ENCODE results near the gene HMGCL. TPM values are rescaled to one million over a fixed set of nuclear protein-coding genes. Genes with fewer than 3 reads are reported as not detected.

The HMGCL gene
- total RNA-seq, 1 donor from 2014 or later: 30.3 TPM

DNA sequence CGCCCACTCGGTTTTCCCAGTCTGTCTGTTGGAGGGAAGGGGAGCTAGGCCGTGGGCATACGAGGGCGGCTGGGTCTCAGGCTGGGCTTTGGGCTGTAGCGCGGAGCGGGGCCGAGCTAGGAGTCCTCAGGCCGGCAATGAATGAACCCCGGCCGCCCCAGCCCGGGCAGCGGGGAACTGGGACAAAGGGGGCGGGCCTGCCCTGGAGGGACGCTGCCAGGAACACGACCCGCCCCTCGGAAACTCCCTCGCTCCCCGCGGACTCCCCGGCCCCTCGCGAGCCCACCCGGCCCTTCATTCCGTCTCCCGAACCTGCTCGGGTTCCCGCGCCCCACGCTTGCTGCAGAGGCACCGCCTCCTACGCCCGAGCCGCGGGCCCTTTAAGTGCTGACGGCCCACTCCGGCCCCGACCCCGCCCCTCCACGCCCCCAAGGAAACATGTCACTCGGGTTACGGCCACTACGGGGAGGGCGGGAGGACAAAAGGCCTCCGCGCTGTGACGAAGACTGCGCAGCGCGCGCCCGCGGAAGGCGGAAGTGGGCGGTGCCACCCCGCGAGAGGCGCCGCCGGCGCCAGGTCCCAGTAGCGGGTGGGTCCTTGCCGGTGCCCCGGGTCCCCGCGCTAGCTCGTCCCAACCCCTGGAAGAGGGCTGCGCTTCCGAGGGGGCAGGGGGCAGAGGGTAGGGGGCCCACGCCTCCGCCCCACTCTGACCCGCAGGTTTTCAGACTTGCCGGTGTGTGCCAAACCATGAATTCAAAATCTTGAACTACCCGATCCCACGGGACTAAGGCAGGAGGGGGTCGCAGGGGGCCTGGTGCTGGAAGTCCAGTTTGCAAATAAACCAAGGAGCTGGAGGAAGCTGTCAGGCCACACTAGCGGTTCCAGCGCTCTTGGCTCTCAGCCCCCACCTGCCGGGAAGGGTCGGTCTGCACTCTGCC lies 24.6 kb downstream of the HMGCL start, which contains the start of gene GALE:
Gene GALE (minus strand): TSS at position 355 of the 938 bp plus-strand sequence. CDS start 1,747 bp downstream, outside the sequence.
- H3K36me3 Mint-ChIP-seq (ENCODE audit: insufficient read depth): peaks cover 9% of the 10 kb centered on the region
- DNase-seq (ENCODE audit: low spot score, unreplicated experiment): peak; percentile 84
- no peaks in the 10 kb centered on the region for H3K27me3 Mint-ChIP-seq
- peak within 1 kb of the TSS; percentile 89 for H3K4me3 Mint-ChIP-seq (ENCODE audit: low read depth)
- peaks cover 13% of the 10 kb centered on the region for H3K4me1 Mint-ChIP-seq (ENCODE audit: low read depth)
- H3K27ac Mint-ChIP-seq: peak within 1 kb of the TSS; percentile 99
- TF ChIP-seq, protein P1, sequence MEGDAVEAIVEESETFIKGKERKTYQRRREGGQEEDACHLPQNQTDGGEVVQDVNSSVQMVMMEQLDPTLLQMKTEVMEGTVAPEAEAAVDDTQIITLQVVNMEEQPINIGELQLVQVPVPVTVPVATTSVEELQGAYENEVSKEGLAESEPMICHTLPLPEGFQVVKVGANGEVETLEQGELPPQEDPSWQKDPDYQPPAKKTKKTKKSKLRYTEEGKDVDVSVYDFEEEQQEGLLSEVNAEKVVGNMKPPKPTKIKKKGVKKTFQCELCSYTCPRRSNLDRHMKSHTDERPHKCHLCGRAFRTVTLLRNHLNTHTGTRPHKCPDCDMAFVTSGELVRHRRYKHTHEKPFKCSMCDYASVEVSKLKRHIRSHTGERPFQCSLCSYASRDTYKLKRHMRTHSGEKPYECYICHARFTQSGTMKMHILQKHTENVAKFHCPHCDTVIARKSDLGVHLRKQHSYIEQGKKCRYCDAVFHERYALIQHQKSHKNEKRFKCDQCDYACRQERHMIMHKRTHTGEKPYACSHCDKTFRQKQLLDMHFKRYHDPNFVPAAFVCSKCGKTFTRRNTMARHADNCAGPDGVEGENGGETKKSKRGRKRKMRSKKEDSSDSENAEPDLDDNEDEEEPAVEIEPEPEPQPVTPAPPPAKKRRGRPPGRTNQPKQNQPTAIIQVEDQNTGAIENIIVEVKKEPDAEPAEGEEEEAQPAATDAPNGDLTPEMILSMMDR (IDR thresholded peaks at IDR 0.05; ENCODE audit: unreplicated experiment): no peak
- H3K9me3 Mint-ChIP-seq (ENCODE audit: low read depth): no peaks in the 10 kb centered on the region

DNA sequence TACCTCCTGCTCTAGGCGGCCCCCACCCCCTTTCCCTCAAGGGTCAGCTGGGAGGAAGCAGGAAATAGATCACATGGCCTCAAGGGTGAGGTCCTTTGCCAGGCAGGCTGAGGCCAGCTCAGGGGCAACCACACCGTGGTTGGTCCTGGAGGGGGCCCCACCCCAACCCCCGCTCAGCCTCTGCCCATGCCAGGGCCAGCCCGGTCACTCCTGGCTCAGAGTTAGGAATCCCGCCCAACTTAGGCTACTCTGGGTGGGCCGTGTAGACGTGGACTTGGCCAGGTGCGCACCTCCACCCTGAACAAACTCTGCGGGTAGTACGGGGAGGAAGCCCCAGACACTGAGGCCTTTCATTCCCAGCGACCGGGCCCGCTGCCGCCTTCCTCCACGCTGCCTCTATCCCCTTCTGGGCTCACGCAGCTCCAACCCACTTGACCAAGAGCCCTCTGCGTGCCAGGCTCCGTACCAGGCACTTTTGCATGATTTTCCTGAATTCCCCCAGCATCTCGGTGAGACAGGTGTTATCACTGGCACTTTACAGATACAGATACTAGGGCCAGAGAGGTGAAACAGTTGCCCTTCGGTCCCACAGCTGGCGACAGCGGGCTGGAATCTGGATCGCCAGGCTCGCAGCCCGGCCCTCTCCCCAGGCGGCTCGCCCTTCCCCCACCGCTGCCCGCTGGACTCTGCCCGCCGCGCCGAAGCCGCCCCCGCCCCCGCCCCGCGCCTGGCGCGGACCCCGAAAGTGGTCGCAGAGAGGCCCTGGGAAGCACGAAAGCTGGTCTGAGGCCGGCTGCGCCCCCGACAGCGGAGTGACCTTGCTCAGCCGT lies 25.4 kb downstream of the HMGCL start:
- Mint-ChIP-seq H3K36me3 (ENCODE audit: insufficient read depth) (peaks cover 4% of the 10 kb centered on the region), H3K9me3 (ENCODE audit: low read depth) (no peaks in the 10 kb centered on the region)
- DNase-seq (ENCODE audit: low spot score, unreplicated experiment): no peak

DNA sequence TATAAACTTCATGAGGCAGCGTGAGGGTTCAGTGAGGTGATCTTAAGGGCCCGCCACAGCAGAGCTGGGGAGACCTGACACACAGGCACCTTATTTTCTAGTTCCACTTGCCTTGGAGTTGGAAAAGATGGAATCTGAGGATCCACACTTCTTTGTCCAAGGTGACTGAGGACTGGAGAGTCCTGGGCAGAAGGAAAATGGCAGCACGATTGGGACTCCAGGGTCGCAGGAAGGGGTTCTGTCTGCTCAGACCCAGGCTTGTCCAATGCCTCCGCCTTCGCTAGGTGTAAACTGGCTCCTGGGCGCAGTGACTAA lies 26.0 kb downstream of the HMGCL start:
- H3K4me1 Mint-ChIP-seq (ENCODE audit: low read depth): peaks cover 13% of the 10 kb centered on the region
- peaks cover 6% of the 10 kb centered on the region for H3K36me3 Mint-ChIP-seq (ENCODE audit: insufficient read depth)
- H3K4me3 Mint-ChIP-seq (ENCODE audit: low read depth): peak overlapping the region; percentile 89
- no peaks in the 10 kb centered on the region for H3K27me3 Mint-ChIP-seq
- TF ChIP-seq, protein P1 (IDR thresholded peaks at IDR 0.05; ENCODE audit: unreplicated experiment): no peak
- no peaks in the 10 kb centered on the region for H3K9me3 Mint-ChIP-seq (ENCODE audit: low read depth)
- DNase-seq (ENCODE audit: low spot score, unreplicated experiment): no peak
- peak overlapping the region; percentile 99 for H3K27ac Mint-ChIP-seq

More for the DNA sequence above, 25.4 kb downstream of the HMGCL start:
- TF ChIP-seq, protein P1 (IDR thresholded peaks at IDR 0.05; ENCODE audit: unreplicated experiment): no peak
- Mint-ChIP-seq H3K27me3 (no peaks in the 10 kb centered on the region), H3K4me3 (ENCODE audit: low read depth) (peak overlapping the region; percentile 89), H3K4me1 (ENCODE audit: low read depth) (peaks cover 13% of the 10 kb centered on the region), H3K27ac (peak overlapping the region; percentile 99)

DNA sequence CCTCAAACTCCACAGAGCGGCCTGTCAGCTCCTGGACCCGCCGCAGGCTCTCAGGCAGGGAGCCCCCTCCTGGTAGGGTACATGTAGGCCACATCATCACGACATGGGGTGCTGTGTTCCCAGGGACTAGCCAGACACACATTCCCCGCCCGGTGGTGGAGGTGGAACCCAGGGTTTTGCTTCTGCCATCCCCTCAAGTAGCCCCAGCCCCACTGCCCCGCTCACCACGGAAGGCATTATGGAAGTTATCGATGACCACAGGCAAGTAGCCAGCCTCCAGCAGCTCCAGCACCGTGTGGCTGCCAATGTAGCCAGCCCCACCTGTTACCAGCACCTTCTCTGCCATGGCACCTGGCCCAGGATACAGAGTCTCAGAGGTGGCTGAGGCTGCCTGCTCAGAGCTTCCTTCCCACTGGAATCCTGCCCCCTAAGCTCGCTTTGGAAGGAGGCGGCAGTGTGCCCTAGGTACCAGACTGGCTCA lies 26.5 kb downstream of the HMGCL start:
- H3K27ac Mint-ChIP-seq: no peak overlapping the region
- H3K4me3 Mint-ChIP-seq (ENCODE audit: low read depth): peak overlapping the region; percentile 89
- peaks cover 6% of the 10 kb centered on the region for H3K36me3 Mint-ChIP-seq (ENCODE audit: insufficient read depth)
- peaks cover 13% of the 10 kb centered on the region for H3K4me1 Mint-ChIP-seq (ENCODE audit: low read depth)
- no peaks in the 10 kb centered on the region for H3K27me3 Mint-ChIP-seq
- TF ChIP-seq, protein P1 (IDR thresholded peaks at IDR 0.05; ENCODE audit: unreplicated experiment): no peak
- no peak for DNase-seq (ENCODE audit: low spot score, unreplicated experiment)
- H3K9me3 Mint-ChIP-seq (ENCODE audit: low read depth): no peaks in the 10 kb centered on the region
